Globus pallidus (tissue), 1 donor: ENCODE data around the gene TIMM17A.

Source experiments
- DNase-seq: peaks from one replicate; pipeline ENCODE4 v3.0.0-alpha.2; 2015; ENCODE audit warnings: low spot score

TIMM17A gene

GRCh38 chr1:201955009-201955728, at the start of gene TIMM17A:
TSS of gene TIMM17A (plus strand) at chr1:201955503. CDS start at chr1:201955527, 24 bp downstream.
- peak; percentile 98 for DNase-seq

GRCh38 chr1:201906336-201906735, 49.0 kb upstream of the TIMM17A start:
- no peak for DNase-seq

GRCh38 chr1:201907621-201908020, 47.7 kb upstream of the TIMM17A start:
- no peak for DNase-seq

- no peak for DNase-seq
Measured at GRCh38 chr1:201911826-201912571, 43.3 kb upstream of the TIMM17A start.

- no peak for DNase-seq
Measured at GRCh38 chr1:201912832-201913231, 42.5 kb upstream of the TIMM17A start.

- no peak for DNase-seq
Measured at GRCh38 chr1:201914456-201915235, 40.7 kb upstream of the TIMM17A start.

- DNase-seq: no peak
Measured at GRCh38 chr1:201916649-201917249, 38.6 kb upstream of the TIMM17A start.

- no peak for DNase-seq
Measured at GRCh38 chr1:201917362-201918033, 37.8 kb upstream of the TIMM17A start.

- DNase-seq: no peak
Measured at GRCh38 chr1:201918343-201918742, 37.0 kb upstream of the TIMM17A start.

- no peak for DNase-seq
Measured at GRCh38 chr1:201921952-201922558, 33.2 kb upstream of the TIMM17A start.

GRCh38 chr1:201925301-201925567, 30.1 kb upstream of the TIMM17A start:
- DNase-seq: no peak

- DNase-seq: no peak
Measured at GRCh38 chr1:201925981-201926645, 29.2 kb upstream of the TIMM17A start.

GRCh38 chr1:201928266-201928665, 27.0 kb upstream of the TIMM17A start:
- DNase-seq: no peak

- no peak for DNase-seq
Measured at GRCh38 chr1:201930137-201930536, 25.2 kb upstream of the TIMM17A start.

- no peak for DNase-seq
Measured at GRCh38 chr1:201930803-201931202, 24.5 kb upstream of the TIMM17A start.

- DNase-seq: no peak
Measured at GRCh38 chr1:201933840-201934430, 21.4 kb upstream of the TIMM17A start.

- no peak for DNase-seq
Measured at GRCh38 chr1:201937624-201938213, 17.6 kb upstream of the TIMM17A start.

- no peak for DNase-seq
Measured at GRCh38 chr1:201938440-201939035, 16.8 kb upstream of the TIMM17A start.

- no peak for DNase-seq
Measured at GRCh38 chr1:201939148-201939547, 16.2 kb upstream of the TIMM17A start.

GRCh38 chr1:201939574-201939973, 15.7 kb upstream of the TIMM17A start:
- no peak for DNase-seq
